ENCODE data around the gene CLCN4.

CLCN4 gene

DNA sequence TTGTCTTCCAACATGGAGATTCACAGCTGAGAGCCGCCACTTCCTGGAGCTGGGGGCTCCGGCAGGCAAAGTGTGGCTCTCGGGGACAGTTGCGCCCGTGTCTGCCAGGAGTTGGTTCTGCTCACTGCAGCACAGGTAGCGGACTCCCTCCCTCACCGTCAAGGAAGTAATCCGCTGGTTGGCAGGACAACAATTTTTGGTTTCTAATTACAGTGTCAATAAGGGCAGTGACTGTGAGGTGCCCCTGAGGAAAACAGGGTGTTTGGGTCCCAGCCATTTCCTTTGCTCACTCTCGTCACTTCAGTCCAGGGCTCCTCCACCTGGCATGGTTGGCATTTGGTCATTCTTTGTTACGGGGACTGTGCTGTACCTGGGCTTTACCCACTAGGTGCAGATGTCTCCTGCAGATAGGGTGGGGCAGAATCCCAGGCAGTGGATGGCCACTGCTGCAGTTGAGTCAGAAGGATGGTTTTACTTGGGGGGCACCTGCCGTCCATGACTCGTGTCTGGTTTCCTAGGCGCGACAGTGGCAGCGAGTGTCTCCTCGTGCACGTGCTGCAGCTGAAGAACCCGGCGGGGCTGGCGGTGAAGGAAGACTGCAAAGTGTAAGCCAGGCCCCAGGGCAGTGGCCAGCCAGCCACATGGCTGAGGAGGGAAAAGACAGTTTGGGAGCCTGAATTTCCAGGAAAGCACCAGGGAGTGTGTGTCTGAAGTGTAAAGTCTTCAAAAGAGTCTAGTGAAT, 32.1 kb upstream of the CLCN4 start:
- no peak for DNase-seq (ENCODE audit: low read depth)
- no peak for TF ChIP-seq POLR2A (IDR thresholded peaks at IDR 0.05; ENCODE audit: extremely low read depth, insufficient read length)
- TF ChIP-seq, protein P1, sequence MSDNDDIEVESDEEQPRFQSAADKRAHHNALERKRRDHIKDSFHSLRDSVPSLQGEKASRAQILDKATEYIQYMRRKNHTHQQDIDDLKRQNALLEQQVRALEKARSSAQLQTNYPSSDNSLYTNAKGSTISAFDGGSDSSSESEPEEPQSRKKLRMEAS (IDR thresholded peaks at IDR 0.05; ENCODE audit: low read depth, low read length) = no peak

DNA sequence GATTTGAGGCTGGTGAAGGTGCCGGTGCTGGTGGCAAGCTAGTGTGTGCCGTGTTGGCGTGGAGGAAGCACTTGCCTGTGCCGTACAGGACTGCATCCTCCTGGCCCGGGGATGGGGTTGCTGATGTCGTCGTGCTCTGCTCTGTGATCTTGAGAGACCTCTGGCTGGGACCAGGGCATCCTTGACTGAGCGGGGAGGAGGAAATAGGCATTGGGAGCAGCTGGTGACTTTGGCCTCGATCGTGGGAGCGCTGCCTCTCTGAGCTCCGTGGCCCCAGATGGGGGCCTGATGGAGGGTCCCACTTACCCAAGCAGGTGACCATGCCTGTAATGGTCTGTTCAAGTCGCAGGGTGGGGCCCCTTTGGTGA, 31.5 kb upstream of the CLCN4 start:
- TF ChIP-seq MYC (IDR thresholded peaks at IDR 0.05; ENCODE audit: low read depth, low read length) = no peak
- TF ChIP-seq, protein P1 (IDR thresholded peaks at IDR 0.05; ENCODE audit: low read depth, low read length) = no peak
- no peak for DNase-seq (ENCODE audit: low read depth)
- no peak overlapping the region for H3K4me3 ChIP-seq (ENCODE audit: low read depth, low read length)

More for the DNA sequence above, 32.1 kb upstream of the CLCN4 start:
- H3K4me3 ChIP-seq (ENCODE audit: low read depth, low read length) = no peak overlapping the region

DNA sequence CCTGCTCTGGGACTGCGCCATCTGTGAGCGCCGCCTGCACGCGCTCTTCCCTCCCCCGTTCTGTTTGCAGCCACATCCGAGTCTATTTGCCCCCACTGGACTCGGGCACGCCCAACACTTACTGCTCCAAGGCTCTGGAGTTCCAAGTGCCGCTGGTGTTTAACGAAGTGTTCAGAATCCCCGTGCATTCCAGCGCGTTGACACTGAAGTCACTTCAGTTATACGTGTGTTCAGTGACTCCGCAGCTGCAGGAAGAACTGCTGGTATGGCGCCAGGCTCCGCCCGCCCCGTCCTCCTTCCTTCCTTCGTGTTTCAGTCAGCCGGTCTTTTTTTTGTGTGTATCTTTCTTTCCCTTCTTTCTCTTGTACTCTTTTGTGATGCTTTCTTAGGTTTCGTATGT, 30.7 kb upstream of the CLCN4 start:
- DNase-seq (ENCODE audit: low read depth) = no peak
- H3K4me3 ChIP-seq (ENCODE audit: low read depth, low read length) = no peak overlapping the region
- TF ChIP-seq, protein P2, sequence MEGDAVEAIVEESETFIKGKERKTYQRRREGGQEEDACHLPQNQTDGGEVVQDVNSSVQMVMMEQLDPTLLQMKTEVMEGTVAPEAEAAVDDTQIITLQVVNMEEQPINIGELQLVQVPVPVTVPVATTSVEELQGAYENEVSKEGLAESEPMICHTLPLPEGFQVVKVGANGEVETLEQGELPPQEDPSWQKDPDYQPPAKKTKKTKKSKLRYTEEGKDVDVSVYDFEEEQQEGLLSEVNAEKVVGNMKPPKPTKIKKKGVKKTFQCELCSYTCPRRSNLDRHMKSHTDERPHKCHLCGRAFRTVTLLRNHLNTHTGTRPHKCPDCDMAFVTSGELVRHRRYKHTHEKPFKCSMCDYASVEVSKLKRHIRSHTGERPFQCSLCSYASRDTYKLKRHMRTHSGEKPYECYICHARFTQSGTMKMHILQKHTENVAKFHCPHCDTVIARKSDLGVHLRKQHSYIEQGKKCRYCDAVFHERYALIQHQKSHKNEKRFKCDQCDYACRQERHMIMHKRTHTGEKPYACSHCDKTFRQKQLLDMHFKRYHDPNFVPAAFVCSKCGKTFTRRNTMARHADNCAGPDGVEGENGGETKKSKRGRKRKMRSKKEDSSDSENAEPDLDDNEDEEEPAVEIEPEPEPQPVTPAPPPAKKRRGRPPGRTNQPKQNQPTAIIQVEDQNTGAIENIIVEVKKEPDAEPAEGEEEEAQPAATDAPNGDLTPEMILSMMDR (IDR thresholded peaks at IDR 0.05; ENCODE audit: low read depth, low read length) = no peak
- TF ChIP-seq, protein P1 (IDR thresholded peaks at IDR 0.05; ENCODE audit: low read depth, low read length) = no peak
- TF ChIP-seq POLR2A (IDR thresholded peaks at IDR 0.05; ENCODE audit: extremely low read depth, insufficient read length) (no peak), MYC (IDR thresholded peaks at IDR 0.05; ENCODE audit: low read depth, low read length) (no peak)

DNA sequence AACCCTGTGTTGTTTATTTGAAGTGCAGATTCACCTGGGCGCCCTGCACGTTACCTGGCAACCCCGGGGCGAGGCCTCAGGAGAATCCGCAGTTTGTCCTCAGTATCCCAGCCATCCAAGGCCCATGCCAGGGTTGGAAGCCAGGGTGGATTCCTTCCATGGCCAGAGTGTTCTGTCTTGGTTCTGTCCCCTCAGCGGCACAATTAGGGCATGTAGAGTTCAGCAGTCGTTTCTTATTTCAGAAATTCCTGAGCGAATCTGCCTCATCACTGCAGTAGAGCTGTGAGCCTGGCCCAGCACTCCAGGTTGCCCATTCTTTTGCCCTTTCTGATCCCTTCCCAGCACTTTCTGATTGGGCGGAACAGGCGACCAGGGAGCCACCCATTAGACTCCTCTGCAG, 29.9 kb upstream of the CLCN4 start:
- DNase-seq (ENCODE audit: low read depth) = no peak
- TF ChIP-seq POLR2A (IDR thresholded peaks at IDR 0.05; ENCODE audit: extremely low read depth, insufficient read length) (no peak), MYC (IDR thresholded peaks at IDR 0.05; ENCODE audit: low read depth, low read length) (no peak)
- TF ChIP-seq, protein P2 (IDR thresholded peaks at IDR 0.05; ENCODE audit: low read depth, low read length) = no peak
- TF ChIP-seq, protein P1 (IDR thresholded peaks at IDR 0.05; ENCODE audit: low read depth, low read length) = no peak
- H3K4me3 ChIP-seq (ENCODE audit: low read depth, low read length) = no peak overlapping the region

DNA sequence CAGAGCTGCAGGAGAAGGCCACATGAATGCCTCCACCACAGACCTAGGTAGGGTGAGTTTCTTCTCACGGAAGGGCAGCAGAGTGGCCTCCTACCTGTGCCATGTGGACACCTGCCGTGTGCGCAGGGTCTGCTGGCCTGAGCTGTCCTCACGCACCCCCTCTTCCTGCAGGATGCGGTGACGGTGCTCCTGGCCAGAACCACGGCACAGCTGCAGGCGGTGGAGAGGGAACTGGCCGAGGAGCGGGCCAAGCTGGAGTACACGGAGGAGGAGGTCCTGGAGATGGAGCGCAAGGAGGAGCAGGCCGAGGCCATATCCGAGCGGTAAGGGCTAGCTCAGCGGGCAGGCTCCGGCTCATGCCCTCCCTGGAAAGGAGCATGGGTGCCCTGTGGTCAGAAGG, 28.4 kb upstream of the CLCN4 start:
- TF ChIP-seq POLR2A (IDR thresholded peaks at IDR 0.05; ENCODE audit: extremely low read depth, insufficient read length) (no peak), MYC (IDR thresholded peaks at IDR 0.05; ENCODE audit: low read depth, low read length) (no peak)
- TF ChIP-seq, protein P2 (IDR thresholded peaks at IDR 0.05; ENCODE audit: low read depth, low read length) = no peak
- TF ChIP-seq, protein P1 (IDR thresholded peaks at IDR 0.05; ENCODE audit: low read depth, low read length) = no peak
- H3K4me3 ChIP-seq (ENCODE audit: low read depth, low read length) = no peak overlapping the region
- no peak for DNase-seq (ENCODE audit: low read depth)

DNA sequence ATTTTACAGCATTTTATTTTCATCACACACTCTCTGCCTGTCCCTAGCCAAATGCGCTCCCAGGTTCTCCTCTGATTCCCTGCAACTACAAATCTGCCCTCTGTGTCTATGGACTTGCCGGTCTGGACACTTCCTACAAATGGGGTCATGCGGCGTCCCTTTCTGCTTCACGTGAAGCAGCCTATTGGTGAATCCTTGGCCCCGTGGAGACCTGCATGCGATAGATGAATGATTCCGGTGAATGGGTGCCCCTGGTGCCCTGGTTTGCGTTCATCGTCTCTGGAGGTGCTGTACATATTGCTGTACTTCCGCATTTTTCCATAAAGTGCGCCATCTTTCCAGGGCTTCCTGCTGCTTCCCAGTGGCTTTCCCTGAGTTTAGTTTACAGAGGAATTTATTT, 27.5 kb upstream of the CLCN4 start:
- no peak overlapping the region for H3K4me3 ChIP-seq (ENCODE audit: low read depth, low read length)
- no peak for DNase-seq (ENCODE audit: low read depth)
- TF ChIP-seq MYC (IDR thresholded peaks at IDR 0.05; ENCODE audit: low read depth, low read length) (no peak), POLR2A (IDR thresholded peaks at IDR 0.05; ENCODE audit: extremely low read depth, insufficient read length) (no peak)
- TF ChIP-seq, protein P2 (IDR thresholded peaks at IDR 0.05; ENCODE audit: low read depth, low read length) = no peak
- TF ChIP-seq, protein P1 (IDR thresholded peaks at IDR 0.05; ENCODE audit: low read depth, low read length) = no peak
